Parathyroid adenoma (tissue), 2 donors: ENCODE results near the gene FOXC1.

ENCODE experiments used
- H2AFZ ChIP-seq: fragments of 300-600 bp; sonication (generic); one replicate; pipeline ENCODE4 v1.7.0; 2017; ENCODE audit warnings: antibody characterized with exemption, mild to moderate bottlenecking
- H3K27ac ChIP-seq: fragments of 300-600 bp; sonication (generic); one replicate; pipeline ENCODE4 v1.7.0; 2017
- H3K27me3 ChIP-seq: fragments of 300-600 bp; sonication (generic); one replicate; pipeline ENCODE4 v1.7.0; 2017; ENCODE audit warnings: low read length; ENCODE audit not compliant: control insufficient read depth, insufficient read depth
- H3K36me3 ChIP-seq: fragments of 300-600 bp; sonication (generic); one replicate; pipeline ENCODE4 v1.7.0; 2017; ENCODE audit warnings: low read length; ENCODE audit not compliant: control insufficient read depth, insufficient read depth
- H3K4me1 ChIP-seq: fragments of 300-600 bp; sonication (generic); one replicate; pipeline ENCODE4 v1.7.0; 2017; ENCODE audit warnings: control low read depth
- H3K4me2 ChIP-seq: fragments of 300-600 bp; sonication (generic); one replicate; pipeline ENCODE4 v1.7.0; 2017; ENCODE audit warnings: low read length
- H3K4me3 ChIP-seq: fragments of 300-600 bp; sonication (generic); one replicate; pipeline ENCODE4 v1.7.0; 2017; ENCODE audit warnings: low read depth, low read length
- H3K79me2 ChIP-seq: fragments of 300-600 bp; sonication (generic); one replicate; pipeline ENCODE4 v1.7.0; 2017; ENCODE audit warnings: control low read depth
- H3K9ac ChIP-seq: fragments of 300-600 bp; sonication (generic); one replicate; pipeline ENCODE4 v1.7.0; 2017; ENCODE audit warnings: mild to moderate bottlenecking
- H3K9me3 ChIP-seq: fragments of 300-600 bp; sonication (generic); one replicate; pipeline ENCODE4 v1.7.0; 2017; ENCODE audit warnings: low read length; ENCODE audit not compliant: control insufficient read depth
- CTCF ChIP-seq: fragments of 300-600 bp; sonication (generic); IDR thresholded peaks from one replicate; pipeline ENCODE4 v1.7.0; 2017; ENCODE audit warnings: antibody characterized with exemption, mild to moderate bottlenecking
- donor health status: primary hyperparathyroidism.

FOXC1 gene

GRCh38 chr6:1627827-1628560, 18.3 kb downstream of the FOXC1 start:
- Histone ChIP-seq H3K4me3 (no peak overlapping the region), H3K27me3 (peaks cover 10% of the 10 kb centered on the region), H3K36me3 (no peaks in the 10 kb centered on the region), H3K79me2 (no peaks in the 10 kb centered on the region), H3K9ac (no peak overlapping the region), H3K27ac (no peak overlapping the region), H3K4me1 (no peaks in the 10 kb centered on the region), H3K9me3 (no peaks in the 10 kb centered on the region), H3K4me2 (no peak overlapping the region), H2AFZ (no peak overlapping the region)
- TF ChIP-seq CTCF, result no peak

GRCh38 chr6:1629316-1629715, 19.6 kb downstream of the FOXC1 start:
- Histone ChIP-seq H3K4me1 (no peaks in the 10 kb centered on the region), H3K4me2 (no peak overlapping the region), H3K27ac (no peak overlapping the region)

GRCh38 chr6:1630212-1630770, 20.6 kb downstream of the FOXC1 start:
- H2AFZ ChIP-seq, result no peak overlapping the region
- H3K36me3 ChIP-seq, result no peaks in the 10 kb centered on the region
- H3K27ac ChIP-seq, result no peak overlapping the region
- H3K9me3 ChIP-seq, result no peaks in the 10 kb centered on the region
- no peak for TF ChIP-seq CTCF
- peaks cover 3% of the 10 kb centered on the region for H3K27me3 ChIP-seq
- H3K4me1 ChIP-seq, result no peaks in the 10 kb centered on the region
- no peak overlapping the region for H3K4me2 ChIP-seq
- no peaks in the 10 kb centered on the region for H3K79me2 ChIP-seq
- no peak overlapping the region for H3K4me3 ChIP-seq
- H3K9ac ChIP-seq, result no peak overlapping the region

More at GRCh38 chr6:1629316-1629715, 19.6 kb downstream of the FOXC1 start:
- Histone ChIP-seq H3K36me3 (no peaks in the 10 kb centered on the region), H3K9me3 (no peaks in the 10 kb centered on the region), H3K4me3 (no peak overlapping the region), H2AFZ (no peak overlapping the region), H3K27me3 (peaks cover 10% of the 10 kb centered on the region), H3K79me2 (no peaks in the 10 kb centered on the region), H3K9ac (no peak overlapping the region)
- TF ChIP-seq CTCF, result no peak

- Histone ChIP-seq H3K27ac (no peak overlapping the region), H3K4me2 (no peak overlapping the region), H3K9ac (no peak overlapping the region), H3K27me3 (no peaks in the 10 kb centered on the region), H3K79me2 (no peaks in the 10 kb centered on the region), H2AFZ (no peak overlapping the region), H3K9me3 (no peaks in the 10 kb centered on the region), H3K4me3 (no peak overlapping the region), H3K36me3 (no peaks in the 10 kb centered on the region), H3K4me1 (no peaks in the 10 kb centered on the region)
- TF ChIP-seq CTCF, result no peak
Measured at GRCh38 chr6:1630771-1631217, 21.1 kb downstream of the FOXC1 start.

GRCh38 chr6:1631251-1631650, 21.5 kb downstream of the FOXC1 start:
- Histone ChIP-seq H3K79me2 (no peaks in the 10 kb centered on the region), H3K9me3 (no peaks in the 10 kb centered on the region), H3K36me3 (no peaks in the 10 kb centered on the region), H3K9ac (no peak overlapping the region), H3K4me1 (no peaks in the 10 kb centered on the region), H3K27me3 (no peaks in the 10 kb centered on the region), H2AFZ (no peak overlapping the region), H3K4me3 (no peak overlapping the region), H3K27ac (no peak overlapping the region), H3K4me2 (no peak overlapping the region)
- no peak for TF ChIP-seq CTCF
